ENCODE data around the gene THBS1. TPM values are rescaled to one million over a fixed set of nuclear protein-coding genes. Genes with fewer than 3 reads are reported as not detected.

THBS1 gene
- total RNA-seq, 1 experiment from 2014 or later, result 37.1 TPM

DNA sequence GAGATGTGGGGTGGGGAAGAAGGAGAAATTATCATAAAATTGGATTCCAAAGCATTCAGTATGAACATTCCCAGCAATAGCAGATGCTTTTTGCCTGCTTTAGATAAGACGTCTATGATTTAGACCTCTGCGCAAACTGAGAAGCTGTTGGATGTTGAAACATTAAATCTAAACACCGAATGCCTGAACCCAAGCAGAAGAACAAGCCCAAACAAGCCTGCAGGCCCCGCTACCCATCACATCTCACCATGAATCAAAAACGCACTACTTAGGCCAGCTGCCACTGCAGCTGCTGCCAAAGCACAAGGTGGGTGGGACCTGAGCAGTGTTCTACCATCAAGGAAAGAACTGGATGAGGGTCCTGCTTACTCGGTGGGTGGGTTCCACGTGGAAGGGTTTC is 24.4 kb upstream of the THBS1 start:
- no peak for ATAC-seq
- TF ChIP-seq ZNF317 (CRISPR knock-in tag; IDR thresholded peaks at IDR 0.05; ENCODE audit: borderline replicate concordance, low read depth) (no peak), HMGA2 (CRISPR knock-in tag; IDR thresholded peaks at IDR 0.05) (no peak), ERG (CRISPR knock-in tag; IDR thresholded peaks at IDR 0.05) (no peak), MYBL2 (CRISPR knock-in tag; IDR thresholded peaks at IDR 0.05) (no peak), FOXJ3 (CRISPR knock-in tag; IDR thresholded peaks at IDR 0.05; ENCODE audit: borderline replicate concordance) (no peak), ZNF396 (CRISPR knock-in tag; IDR thresholded peaks at IDR 0.05; ENCODE audit: borderline replicate concordance) (no peak), ZNF263 (CRISPR knock-in tag; IDR thresholded peaks at IDR 0.05; ENCODE audit: low read depth) (no peak), IRF1 (CRISPR knock-in tag; IDR thresholded peaks at IDR 0.05) (no peak), TCF7 (CRISPR knock-in tag; IDR thresholded peaks at IDR 0.05; ENCODE audit: low read depth) (no peak), NR3C1 (CRISPR knock-in tag; conservative IDR thresholded peaks at IDR 0.05; ENCODE audit: low read depth) (no peak), ZNF232 (CRISPR knock-in tag; IDR thresholded peaks at IDR 0.05) (no peak), ZBTB21 (CRISPR knock-in tag; IDR thresholded peaks at IDR 0.05; ENCODE audit: borderline replicate concordance) (no peak), ZBTB43 (CRISPR knock-in tag; IDR thresholded peaks at IDR 0.05) (no peak), ZNF219 (CRISPR knock-in tag; IDR thresholded peaks at IDR 0.05; ENCODE audit: borderline replicate concordance) (no peak), ZNF671 (CRISPR knock-in tag; IDR thresholded peaks at IDR 0.05) (no peak)
- TF ChIP-seq, protein P1, sequence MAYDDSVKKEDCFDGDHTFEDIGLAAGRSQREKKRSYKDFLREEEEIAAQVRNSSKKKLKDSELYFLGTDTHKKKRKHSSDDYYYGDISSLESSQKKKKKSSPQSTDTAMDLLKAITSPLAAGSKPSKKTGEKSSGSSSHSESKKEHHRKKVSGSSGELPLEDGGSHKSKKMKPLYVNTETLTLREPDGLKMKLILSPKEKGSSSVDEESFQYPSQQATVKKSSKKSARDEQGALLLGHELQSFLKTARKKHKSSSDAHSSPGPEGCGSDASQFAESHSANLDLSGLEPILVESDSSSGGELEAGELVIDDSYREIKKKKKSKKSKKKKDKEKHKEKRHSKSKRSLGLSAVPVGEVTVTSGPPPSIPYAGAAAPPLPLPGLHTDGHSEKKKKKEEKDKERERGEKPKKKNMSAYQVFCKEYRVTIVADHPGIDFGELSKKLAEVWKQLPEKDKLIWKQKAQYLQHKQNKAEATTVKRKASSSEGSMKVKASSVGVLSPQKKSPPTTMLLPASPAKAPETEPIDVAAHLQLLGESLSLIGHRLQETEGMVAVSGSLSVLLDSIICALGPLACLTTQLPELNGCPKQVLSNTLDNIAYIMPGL (CRISPR knock-in tag; IDR thresholded peaks at IDR 0.05), result no peak
- TF ChIP-seq, protein P2, sequence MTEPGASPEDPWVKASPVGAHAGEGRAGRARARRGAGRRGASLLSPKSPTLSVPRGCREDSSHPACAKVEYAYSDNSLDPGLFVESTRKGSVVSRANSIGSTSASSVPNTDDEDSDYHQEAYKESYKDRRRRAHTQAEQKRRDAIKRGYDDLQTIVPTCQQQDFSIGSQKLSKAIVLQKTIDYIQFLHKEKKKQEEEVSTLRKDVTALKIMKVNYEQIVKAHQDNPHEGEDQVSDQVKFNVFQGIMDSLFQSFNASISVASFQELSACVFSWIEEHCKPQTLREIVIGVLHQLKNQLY (CRISPR knock-in tag; IDR thresholded peaks at IDR 0.05), result no peak
- TF ChIP-seq, protein P3, sequence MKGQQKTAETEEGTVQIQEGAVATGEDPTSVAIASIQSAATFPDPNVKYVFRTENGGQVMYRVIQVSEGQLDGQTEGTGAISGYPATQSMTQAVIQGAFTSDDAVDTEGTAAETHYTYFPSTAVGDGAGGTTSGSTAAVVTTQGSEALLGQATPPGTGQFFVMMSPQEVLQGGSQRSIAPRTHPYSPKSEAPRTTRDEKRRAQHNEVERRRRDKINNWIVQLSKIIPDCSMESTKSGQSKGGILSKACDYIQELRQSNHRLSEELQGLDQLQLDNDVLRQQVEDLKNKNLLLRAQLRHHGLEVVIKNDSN (CRISPR knock-in tag; IDR thresholded peaks at IDR 0.05), result no peak
- TF ChIP-seq, protein P4, sequence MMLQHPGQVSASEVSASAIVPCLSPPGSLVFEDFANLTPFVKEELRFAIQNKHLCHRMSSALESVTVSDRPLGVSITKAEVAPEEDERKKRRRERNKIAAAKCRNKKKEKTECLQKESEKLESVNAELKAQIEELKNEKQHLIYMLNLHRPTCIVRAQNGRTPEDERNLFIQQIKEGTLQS (CRISPR knock-in tag; conservative IDR thresholded peaks at IDR 0.05), result no peak
- Mint-ChIP-seq H3K36me3 (no peaks in the 10 kb centered on the region), H3K9me3 (no peaks in the 10 kb centered on the region), H3K4me1 (peaks cover 10% of the 10 kb centered on the region), H3K27me3 (ENCODE audit: low read depth) (no peaks in the 10 kb centered on the region), H3K4me3 (no peak overlapping the region), H3K27ac (no peak overlapping the region)
- ChIA-PET CTCF (interaction anchor here (1.0 to 1.2 kb wide), 2 partner anchors 17 to 200 kb away, joined by 3 to 4 read pairs; no protein-coding TSS in a partner anchor), POLR2A (no interaction called here)
- DNase-seq (ENCODE audit: low spot score), result no peak

- CTCF ChIA-PET, result no interaction called here
- POLR2A ChIA-PET, result no interaction called here
- H3K4me3 Mint-ChIP-seq, result no peak overlapping the region
- H3K9me3 Mint-ChIP-seq, result no peaks in the 10 kb centered on the region
- no peaks in the 10 kb centered on the region for H3K27me3 Mint-ChIP-seq (ENCODE audit: low read depth)
- H3K4me1 Mint-ChIP-seq, result peaks cover 10% of the 10 kb centered on the region
- DNase-seq (ENCODE audit: low spot score) (no peak), ATAC-seq (no peak)
- H3K27ac Mint-ChIP-seq, result no peak overlapping the region
- H3K36me3 Mint-ChIP-seq, result no peaks in the 10 kb centered on the region
- no peak for TF ChIP-seq ZNF232 (CRISPR knock-in tag; IDR thresholded peaks at IDR 0.05)
- no peak for TF ChIP-seq FOXK1 (CRISPR knock-in tag; IDR thresholded peaks at IDR 0.05)
- TF ChIP-seq, protein P5, sequence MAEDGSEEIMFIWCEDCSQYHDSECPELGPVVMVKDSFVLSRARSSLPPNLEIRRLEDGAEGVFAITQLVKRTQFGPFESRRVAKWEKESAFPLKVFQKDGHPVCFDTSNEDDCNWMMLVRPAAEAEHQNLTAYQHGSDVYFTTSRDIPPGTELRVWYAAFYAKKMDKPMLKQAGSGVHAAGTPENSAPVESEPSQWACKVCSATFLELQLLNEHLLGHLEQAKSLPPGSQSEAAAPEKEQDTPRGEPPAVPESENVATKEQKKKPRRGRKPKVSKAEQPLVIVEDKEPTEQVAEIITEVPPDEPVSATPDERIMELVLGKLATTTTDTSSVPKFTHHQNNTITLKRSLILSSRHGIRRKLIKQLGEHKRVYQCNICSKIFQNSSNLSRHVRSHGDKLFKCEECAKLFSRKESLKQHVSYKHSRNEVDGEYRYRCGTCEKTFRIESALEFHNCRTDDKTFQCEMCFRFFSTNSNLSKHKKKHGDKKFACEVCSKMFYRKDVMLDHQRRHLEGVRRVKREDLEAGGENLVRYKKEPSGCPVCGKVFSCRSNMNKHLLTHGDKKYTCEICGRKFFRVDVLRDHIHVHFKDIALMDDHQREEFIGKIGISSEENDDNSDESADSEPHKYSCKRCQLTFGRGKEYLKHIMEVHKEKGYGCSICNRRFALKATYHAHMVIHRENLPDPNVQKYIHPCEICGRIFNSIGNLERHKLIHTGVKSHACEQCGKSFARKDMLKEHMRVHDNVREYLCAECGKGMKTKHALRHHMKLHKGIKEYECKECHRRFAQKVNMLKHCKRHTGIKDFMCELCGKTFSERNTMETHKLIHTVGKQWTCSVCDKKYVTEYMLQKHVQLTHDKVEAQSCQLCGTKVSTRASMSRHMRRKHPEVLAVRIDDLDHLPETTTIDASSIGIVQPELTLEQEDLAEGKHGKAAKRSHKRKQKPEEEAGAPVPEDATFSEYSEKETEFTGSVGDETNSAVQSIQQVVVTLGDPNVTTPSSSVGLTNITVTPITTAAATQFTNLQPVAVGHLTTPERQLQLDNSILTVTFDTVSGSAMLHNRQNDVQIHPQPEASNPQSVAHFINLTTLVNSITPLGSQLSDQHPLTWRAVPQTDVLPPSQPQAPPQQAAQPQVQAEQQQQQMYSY (CRISPR knock-in tag; IDR thresholded peaks at IDR 0.05), result no peak
- TF ChIP-seq, protein P6, sequence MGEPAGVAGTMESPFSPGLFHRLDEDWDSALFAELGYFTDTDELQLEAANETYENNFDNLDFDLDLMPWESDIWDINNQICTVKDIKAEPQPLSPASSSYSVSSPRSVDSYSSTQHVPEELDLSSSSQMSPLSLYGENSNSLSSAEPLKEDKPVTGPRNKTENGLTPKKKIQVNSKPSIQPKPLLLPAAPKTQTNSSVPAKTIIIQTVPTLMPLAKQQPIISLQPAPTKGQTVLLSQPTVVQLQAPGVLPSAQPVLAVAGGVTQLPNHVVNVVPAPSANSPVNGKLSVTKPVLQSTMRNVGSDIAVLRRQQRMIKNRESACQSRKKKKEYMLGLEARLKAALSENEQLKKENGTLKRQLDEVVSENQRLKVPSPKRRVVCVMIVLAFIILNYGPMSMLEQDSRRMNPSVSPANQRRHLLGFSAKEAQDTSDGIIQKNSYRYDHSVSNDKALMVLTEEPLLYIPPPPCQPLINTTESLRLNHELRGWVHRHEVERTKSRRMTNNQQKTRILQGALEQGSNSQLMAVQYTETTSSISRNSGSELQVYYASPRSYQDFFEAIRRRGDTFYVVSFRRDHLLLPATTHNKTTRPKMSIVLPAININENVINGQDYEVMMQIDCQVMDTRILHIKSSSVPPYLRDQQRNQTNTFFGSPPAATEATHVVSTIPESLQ (CRISPR knock-in tag; IDR thresholded peaks at IDR 0.05), result no peak
- no peak for TF ChIP-seq SMAD4 (CRISPR knock-in tag; IDR thresholded peaks at IDR 0.05)
- TF ChIP-seq SOX15 (CRISPR knock-in tag; IDR thresholded peaks at IDR 0.05), result no peak
Observed at GRCh38 chr15:39558421-39558820, 22.5 kb upstream of the THBS1 start.
